M059J (cell line): ENCODE results near the gene PIBF1. TPM values are rescaled to one million over a fixed set of nuclear protein-coding genes. Genes with fewer than 3 reads are reported as not detected.
"Not testable (repeated sequence)": the region's sequence is repeated elsewhere in the genome, so short reads cannot be mapped to it uniquely, and the experiment has no call there.

Source experiments
- DNase-seq: peaks from one replicate; pipeline ENCODE4 v3.0.0-alpha.2; 2012; ENCODE audit warnings: low read depth
- total RNA-seq: library from RNA; depleted of rRNA; stranded (reverse); fragments of >200 nt; shearing (Covaris generic); gene quantifications from 2 replicates; pipeline ENCODE4 v1.2.3, GENCODE V29; 2014

PIBF1 gene
- total RNA-seq, 1 experiment from 2014 or later = 11.6 TPM

GRCh38 chr13:72823081-72823480 is 41.1 kb downstream of the PIBF1 start:
- DNase-seq = no peak

DNA sequence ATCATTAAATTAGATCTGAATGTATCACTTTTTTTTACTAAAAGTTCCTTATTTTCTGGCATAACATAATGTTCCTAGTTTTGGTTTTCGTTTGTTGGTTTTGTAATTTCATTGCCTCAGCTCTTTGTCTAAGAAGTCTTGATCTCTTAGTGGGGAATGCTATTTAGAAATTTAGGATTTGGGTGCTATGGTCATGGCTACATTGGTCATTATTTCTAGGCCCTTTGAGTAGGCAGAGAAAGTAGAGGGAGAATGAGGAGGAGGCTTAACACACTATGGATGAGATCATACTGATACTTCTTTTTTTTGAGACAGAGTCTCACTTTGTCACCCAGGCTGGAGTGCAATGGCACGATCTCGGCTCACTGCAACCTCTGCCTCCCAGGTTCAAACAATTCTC is 41.8 kb downstream of the PIBF1 start:
- no peak for DNase-seq

DNA sequence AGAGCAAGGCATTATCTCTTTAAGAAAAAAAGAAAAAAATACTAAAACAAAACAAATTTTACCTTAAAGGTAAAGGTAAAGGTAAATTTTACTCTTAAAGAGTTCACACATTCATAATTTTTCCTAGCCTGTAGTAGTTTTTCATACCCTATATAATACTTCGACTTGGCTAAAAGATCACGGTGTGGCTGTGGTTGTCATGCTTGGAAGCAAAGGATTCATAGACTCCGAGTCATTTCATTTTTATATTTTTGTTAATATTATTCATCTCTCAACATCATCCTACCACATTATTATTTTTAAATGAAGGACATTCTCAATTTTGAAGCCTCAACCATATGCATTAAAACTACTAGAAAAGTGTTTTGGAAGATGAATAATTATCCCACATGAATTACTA is 52.7 kb downstream of the PIBF1 start:
- no peak for DNase-seq

GRCh38 chr13:72839831-72840426 is 58.0 kb downstream of the PIBF1 start:
- peak; percentile 39 for DNase-seq

- DNase-seq = no peak
Observed at GRCh38 chr13:72842991-72843390, 61.1 kb downstream of the PIBF1 start.

- not testable (repeated sequence) for DNase-seq
Observed at GRCh38 chr13:72845148-72845547, 63.2 kb downstream of the PIBF1 start.

DNA sequence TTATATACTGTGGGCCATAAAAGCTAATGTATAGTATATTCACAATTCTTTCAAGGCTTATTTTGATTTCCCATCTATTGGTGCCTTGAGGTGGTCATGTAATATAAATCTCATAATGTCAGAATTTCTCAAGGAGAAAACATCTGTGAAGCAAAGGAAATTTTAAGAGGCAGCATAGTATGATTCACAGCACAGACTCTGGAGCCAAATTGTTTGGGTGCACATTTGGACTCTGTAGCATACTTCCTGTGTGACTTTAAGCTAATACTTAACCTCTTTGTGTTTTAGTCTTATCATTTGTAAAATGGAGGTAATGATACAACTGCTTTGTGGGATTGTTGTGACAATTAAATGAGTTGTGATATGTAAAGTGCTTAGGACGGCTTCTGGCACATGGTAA is 67.6 kb downstream of the PIBF1 start:
- peak; percentile 1 for DNase-seq

GRCh38 chr13:72850959-72851677 is 69.2 kb downstream of the PIBF1 start:
- DNase-seq = no peak

DNA sequence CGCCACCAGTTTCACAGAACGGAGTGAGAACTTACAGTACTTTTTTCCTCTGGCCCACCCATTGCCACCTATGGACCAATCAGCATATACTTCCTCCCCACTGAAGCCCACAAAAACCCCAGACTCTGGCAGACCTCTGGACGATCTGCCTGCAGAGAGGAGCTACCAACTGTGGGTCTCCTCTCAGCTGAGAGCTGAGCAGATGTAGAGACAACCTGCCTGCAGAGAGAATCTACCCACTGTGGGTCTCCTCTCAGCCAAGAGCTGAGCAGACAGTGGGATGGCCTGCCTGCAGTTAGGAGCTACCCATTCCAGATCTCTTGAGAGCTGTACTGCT is 69.7 kb downstream of the PIBF1 start:
- no peak for DNase-seq

DNA sequence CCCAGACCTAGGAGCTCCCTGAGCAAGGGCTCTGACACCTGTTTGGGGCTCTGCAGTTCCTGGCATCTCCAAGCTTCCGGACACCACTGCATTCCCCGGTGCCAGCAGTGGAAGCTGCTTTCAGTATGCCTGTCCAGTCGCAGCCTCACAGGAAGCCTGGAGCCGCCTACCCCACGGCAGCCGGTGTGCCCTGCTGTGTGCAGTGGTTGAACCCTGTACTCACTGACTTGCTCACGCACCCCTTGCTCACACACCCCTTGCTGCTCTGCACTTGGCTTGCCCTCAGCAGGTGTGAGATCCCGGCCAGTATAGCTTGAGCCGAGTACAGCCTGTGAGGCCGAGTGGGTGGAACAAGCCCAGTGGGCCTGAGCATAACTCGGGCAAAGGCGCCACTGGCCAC is 70.3 kb downstream of the PIBF1 start:
- DNase-seq = no peak

DNA sequence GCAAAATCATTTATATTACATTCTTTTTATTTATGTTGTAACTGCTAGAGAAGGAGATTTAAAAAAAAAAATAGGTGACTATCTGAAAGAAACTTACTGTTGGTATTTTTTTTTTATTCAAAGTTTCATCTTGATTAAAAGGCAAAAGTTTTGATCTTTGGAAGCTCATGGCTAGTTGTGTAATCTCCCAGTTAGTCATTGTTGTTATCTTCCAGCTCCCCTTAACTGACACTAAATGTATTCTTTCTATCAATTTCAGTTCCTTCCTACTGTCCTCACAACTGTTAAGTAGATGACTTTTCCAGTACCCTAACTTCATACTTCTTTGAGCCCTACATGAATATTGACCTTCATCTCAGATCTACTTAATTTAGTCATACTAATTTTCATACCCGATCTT is 71.1 kb downstream of the PIBF1 start:
- no peak for DNase-seq

DNA sequence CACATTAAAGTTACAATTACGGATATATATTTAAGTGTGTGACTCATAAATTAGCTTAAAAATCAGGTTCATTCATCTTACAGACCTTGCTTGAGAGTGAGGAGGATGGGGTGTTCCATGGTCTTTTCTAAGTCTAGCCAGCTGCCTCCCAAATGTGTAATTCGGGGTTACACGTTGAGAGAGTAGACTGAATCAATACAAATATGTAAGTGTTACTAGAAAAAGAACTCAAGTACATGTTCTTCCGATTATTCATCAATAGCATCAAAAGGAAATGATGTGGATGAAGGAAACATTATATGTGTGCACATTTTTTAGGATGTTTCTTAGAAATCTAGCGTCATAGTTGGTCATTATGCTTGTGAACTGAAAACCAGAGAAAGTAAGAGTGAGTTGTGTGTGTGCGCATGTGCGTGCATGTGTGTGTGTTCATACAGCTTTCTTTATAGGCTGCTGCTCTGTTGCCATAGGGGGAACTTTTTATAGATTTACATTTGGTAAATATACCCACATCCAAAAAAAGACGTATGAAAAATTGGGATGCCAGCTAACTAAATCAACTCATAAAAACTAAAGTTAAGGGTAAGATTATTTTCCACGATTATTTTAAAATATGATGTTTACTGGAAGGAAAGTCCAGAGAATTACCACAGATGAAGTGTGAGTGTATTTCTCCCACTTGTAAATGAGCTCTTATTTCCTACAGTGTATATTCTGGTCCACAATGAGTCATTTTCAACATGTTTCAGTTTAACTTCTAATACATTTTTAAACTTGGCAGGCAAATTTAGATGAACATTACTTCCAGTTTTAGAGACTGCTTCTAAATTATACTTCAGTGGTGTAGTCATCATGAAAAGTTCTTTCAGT is 82.4 kb downstream of the PIBF1 start:
- peak; percentile 1 for DNase-seq

DNA sequence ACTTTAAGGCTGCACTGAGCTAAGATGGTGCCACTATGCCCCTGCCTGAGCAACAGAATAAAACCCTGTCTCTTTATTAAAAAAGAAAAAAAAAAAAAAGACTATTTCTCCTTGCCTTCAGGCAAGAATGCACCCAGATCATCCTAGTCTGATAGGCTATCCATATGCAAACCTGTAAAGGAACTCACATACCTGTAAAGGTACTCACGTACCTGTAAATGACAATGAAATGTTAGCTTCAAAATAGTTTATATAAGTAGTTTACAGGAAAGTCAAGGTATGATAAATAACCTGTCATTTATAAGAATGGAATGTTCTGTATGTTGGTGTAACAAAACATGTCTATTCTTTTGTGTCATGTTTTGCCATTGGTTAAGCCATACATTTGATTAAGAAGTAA is 86.3 kb downstream of the PIBF1 start:
- DNase-seq = no peak

DNA sequence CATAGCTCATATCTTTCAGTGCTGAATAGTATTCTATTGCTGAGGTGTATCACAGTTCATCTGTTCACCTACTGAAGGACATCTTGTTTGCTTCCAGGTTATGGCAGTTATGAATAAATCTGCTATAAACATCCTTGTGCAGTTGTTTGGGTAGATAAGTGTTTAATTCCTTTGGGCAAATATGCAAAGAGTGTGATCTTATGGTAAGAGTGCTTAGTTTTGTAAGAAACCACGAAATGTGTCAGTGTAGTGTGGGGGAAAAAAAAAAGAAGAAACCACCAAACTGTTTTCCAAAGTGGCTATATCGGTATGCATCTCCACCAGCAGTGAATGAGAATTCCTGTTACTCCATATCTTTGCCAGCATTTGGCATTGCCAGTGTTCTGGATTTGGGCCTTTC is 93.3 kb downstream of the PIBF1 start:
- peak; percentile 11 for DNase-seq

DNA sequence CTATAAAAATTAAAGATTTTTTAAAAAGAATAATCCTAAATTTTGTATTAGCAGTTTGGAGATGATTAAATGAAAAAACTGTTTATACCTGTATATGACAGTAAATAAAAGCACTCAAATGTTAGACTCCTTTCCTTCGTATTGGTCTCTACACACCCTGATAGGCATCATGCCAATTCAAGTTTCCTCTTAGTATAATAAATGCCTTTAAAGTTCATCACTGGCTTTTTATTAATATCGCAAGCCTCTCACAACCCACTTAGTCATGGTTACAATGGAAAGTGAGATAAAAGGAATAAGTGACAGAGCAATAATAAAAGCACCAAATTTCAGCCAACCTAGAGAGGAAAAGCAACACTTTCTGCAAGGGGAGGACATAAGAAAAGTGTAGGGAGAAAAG is 102.2 kb downstream of the PIBF1 start:
- no peak for DNase-seq

GRCh38 chr13:72886272-72887067 is 104.5 kb downstream of the PIBF1 start:
- DNase-seq = no peak

DNA sequence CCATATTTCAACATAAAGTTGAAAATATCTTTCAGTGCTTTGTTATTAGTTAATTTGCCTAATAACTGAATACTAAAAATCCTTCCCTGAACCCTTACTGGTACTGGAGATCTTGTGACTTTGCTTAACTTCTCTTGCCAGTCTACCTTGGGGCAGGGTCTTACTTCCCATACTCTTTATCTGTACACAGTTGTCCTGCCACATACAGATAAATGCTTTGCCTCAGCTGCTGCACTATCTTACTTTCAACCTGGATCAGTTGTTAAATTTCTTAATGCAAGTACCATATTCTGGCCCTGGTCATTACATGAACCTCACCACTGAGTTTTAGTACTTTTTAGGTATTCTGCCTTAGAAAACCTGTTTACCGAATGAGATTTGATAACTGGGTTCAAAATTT is 107.6 kb downstream of the PIBF1 start:
- DNase-seq = no peak

DNA sequence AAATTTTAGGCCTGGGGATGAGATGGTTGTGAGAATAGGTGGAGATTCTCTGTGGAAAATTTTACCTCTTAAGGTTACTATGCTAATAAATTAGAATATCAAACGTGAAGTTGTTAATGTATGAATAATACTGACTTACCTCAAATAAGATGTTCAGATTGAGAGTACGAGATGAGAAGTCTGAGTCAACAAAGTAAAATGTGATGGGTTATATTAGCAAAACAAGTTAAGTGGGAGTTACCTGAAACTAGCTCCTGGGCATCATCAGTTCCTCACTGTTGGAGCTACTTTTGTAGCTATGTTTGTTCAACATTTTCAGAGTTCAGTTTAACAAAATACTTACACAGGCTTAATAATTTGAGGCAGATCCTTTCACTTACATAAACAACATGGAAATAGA is 108.6 kb downstream of the PIBF1 start:
- no peak for DNase-seq

DNA sequence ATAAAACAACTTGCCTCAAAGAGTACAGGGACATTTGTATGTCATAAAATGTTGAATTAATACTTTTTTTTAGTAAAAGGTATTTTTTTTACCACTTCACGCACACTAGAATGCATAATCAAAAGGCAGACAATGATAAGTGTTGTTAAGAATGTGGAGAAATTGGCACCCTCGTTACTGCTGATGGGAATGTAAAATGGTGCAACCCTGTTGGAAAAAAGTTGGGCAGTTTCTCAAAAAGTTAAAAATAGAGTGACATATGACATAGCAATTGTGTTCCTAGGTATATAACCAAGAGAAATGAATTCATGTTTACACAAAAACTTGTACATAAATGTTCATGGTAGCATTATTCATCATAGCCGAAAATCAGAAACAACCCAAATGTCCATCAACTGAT is 109.5 kb downstream of the PIBF1 start:
- no peak for DNase-seq

GRCh38 chr13:72896869-72897268 is 114.9 kb downstream of the PIBF1 start:
- DNase-seq = no peak

- not testable (repeated sequence) for DNase-seq
Observed at GRCh38 chr13:72901546-72901945, 119.6 kb downstream of the PIBF1 start.

DNA sequence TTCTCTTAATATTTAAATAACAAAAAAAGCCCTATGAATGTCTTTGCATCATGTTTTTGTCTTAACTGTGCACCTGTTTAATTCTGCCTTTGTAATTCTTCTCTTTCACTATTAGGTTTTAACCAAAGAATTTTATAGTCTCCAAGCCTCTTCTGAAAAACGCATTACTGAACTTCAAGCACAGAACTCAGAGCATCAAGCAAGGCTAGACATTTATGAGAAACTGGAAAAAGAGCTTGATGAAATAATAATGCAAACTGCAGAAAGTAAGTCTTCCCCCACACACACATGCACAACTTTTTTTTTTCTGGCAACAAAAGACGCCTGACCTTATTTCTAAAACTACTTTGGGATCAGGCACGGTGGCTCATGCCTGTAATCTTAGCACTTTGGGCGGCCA is 126.5 kb downstream of the PIBF1 start:
- DNase-seq = no peak
